H1 (cell line): ENCODE measurements around the gene SPINK4.

Source experiments
- BRCA1 ChIP-seq: IDR thresholded peaks from 2 replicates; pipeline ENCODE4 v1.6.1; 2012; ENCODE audit warnings: low read depth, low read length, improper control_type of control experiment
- CTCF ChIP-seq, 3 experiments: IDR thresholded peaks; 1 replicate in 2 of 3; 2 replicates in 1 of 3; pipeline versions ENCODE4 v1.5.1 to v1.6.1; 2011; ENCODE audit warnings: low read length in 3 of 3, mild to moderate bottlenecking in 3 of 3, inconsistent platforms in 2 of 3, low read depth in 1 of 3, moderate library complexity in 1 of 3; ENCODE audit not compliant: insufficient read depth in 1 of 3; ENCODE audit errors: control extremely low read depth in 1 of 3
- POLR2A ChIP-seq, 2 experiments: IDR thresholded peaks; 1 replicate in 1 of 2; 2 replicates in 1 of 2; pipeline ENCODE4 v1.6.1; 2011; ENCODE audit warnings: low read depth in 2 of 2, low read length in 2 of 2, mild to moderate bottlenecking in 2 of 2; ENCODE audit errors: control extremely low read depth in 1 of 2
- POLR2AphosphoS5 ChIP-seq: IDR thresholded peaks from 2 replicates; pipeline ENCODE4 v1.6.1; 2011; ENCODE audit warnings: low read depth, low read length

DNA sequence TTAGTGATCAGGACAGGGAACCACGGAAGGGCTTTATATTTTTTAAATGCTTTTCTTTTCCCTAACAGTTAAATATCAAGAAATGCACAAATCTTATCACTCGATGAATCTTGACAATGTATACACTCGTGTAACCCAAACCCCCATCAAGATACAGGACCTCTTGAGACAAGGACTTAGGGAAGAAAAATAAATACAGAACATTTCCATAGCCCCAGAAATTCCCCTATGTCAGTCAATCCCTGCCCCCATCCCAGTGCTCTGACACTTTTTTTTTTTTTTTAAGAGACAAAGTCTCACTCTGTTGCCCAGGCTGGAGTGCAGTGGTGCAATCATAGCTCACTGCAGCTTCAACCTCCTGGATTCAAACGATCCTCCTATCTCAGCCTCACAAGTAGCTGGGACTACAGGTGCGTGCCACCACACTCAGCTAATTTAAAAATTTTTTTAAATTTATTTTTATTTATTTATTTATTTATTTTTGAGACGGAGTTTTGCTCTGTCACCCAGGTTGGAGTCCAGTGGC is 2.7 kb downstream of the SPINK4 start:
- TF ChIP-seq CTCF (IDR thresholded peaks at IDR 0.05; ENCODE audit: control extremely low read depth in 1 of 3, insufficient read depth in 1 of 3, low read depth in 1 of 3, low read length in 3 of 3) (no peak), POLR2A (IDR thresholded peaks at IDR 0.05; ENCODE audit: control extremely low read depth in 1 of 2, low read depth in 2 of 2, low read length in 2 of 2) (no peak), BRCA1 (no peak), POLR2AphosphoS5 (no peak)
